NCI-H1694 treated with DMSO at 0.1 percent for 48 hours (cell line): ENCODE results near the gene DNAJB11.
A peak's percentile ranks its signal among the peaks of the same experiment; 100 is the strongest.

Source experiments
- DNase-seq: peaks from one replicate; lab custom pipeline; 2025; lab: John Stamatoyannopoulos, UW

The DNAJB11 gene

DNA sequence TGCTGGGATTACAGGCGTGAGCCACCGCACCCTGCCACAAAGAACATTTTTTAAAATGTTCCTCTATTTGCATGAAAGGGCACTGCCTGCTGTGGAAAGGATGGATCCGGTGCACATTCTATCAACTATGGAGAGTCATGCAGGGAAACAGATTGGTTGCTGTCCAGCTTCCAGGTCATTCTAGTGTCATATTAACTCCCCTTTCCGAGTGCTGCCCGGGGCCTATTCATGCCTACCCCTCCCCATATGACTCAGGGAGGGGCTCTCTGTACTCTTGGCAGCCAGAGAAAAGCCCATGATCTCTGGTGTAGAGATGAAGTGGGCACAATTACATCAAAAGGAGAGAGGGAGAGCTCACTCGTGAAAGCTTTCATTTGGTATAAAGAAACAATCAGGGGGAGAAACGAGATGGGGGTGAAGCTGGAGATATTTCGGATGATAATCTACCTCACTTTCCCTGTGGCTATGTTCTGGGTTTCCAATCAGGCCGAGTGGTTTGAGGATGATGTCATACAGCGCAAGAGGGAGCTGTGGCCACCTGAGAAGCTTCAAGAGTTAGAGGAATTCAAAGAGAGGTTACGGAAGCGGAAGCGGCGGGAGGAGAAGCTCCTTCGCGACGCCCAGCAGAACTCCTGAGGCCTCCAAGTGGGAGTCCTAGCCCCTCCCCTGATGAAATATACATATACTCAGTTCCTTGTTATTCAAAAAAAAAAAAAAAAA lies 26.2 kb downstream of the DNAJB11 start:
- DNase-seq = no peak

DNA sequence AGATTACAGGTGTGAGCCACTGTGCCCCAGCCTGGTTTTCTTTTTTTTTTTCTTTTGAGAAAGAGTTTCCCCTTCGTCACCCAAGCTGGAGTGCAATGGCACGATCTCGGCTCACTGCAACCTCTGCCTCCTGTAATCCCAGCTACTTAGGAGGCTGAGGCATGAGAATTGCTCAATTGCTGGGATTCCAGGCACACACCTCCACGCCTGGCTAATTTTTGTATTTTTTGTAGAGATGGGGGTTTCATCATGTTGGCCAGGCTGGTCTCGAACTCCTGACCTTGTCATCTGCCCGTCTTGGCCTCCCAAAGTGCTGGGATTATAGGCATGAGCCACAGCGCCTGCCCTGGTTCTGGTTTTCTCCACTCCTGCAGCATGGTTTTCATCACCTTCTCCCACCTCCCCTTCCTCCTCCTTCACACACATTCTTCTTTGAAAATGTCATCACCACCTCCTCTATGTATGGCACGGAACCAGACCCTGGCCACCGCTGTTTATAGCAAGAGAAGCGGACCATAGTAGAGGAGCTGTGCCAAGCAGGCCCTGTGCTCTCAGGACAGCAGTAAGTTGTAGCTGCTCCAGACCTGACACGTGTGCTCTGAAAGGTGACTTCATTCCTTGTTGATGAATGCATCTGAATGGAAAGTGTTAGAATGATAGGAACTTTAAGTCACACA lies 27.7 kb downstream of the DNAJB11 start:
- no peak for DNase-seq

DNA sequence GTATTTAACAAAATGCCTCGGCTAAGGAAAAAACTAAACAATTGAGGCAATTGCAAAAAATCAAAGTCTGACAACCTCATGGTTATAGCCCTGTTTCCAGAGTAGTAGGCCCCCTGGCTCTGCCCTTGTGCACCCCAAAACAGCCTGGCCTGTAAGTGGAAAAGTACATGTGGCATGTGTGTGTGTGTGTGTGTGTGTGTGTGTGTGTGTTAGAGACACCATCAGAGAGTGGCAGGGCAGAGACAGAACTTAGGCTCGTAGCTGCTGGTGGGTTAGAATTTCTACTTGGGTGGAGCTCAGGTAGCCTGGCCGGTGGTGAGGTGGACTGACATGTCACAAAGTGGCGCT lies 28.2 kb downstream of the DNAJB11 start:
- DNase-seq = no peak

DNA sequence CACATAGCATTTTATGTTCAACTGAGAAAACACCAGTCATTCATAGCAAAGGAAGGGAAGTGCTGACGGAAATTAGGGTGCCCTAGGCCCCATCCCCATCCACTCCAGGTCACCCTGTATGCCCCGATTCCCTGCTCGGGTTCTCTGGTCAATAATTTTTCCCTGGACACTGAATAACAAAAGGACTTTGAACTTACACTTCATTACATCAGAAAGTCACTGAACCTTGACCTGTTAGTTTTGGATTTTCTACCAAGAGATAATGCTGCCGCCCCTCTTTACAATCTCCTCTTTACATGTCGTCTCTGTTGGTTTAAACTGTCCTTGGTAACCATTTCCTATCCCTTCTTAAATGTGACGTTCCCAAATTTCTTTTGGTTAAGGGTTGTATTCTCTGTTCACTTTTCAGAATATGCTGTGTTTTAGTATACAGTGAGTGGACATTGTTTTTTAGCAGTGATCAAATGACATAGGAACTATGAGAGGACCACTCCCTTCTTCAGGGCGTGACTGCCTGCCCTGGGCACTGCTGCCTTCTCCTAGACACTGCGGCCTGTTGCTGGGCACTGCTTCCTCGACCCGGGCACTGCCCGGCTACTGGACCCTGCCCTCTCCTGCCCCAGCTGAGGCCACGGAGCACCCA lies 28.7 kb downstream of the DNAJB11 start:
- no peak for DNase-seq

DNA sequence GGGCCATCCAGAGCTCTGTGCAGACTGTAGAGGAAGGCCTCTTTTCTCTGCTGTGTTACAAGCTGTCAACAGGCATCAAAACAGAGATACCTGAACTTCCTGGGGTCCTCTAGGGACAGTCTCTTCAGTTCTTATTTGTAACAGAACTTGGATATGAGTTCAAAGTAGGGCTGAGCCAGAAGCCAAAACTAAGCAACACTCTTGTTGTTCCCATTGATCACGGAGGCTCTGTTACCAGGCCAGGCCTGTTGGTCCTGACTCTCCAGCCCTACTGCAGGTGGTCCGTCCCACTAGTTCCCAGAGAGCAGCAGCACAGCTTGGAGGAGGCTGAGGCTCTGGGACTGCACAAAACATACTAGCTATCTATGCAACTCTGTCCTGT lies 29.3 kb downstream of the DNAJB11 start:
- no peak for DNase-seq

DNA sequence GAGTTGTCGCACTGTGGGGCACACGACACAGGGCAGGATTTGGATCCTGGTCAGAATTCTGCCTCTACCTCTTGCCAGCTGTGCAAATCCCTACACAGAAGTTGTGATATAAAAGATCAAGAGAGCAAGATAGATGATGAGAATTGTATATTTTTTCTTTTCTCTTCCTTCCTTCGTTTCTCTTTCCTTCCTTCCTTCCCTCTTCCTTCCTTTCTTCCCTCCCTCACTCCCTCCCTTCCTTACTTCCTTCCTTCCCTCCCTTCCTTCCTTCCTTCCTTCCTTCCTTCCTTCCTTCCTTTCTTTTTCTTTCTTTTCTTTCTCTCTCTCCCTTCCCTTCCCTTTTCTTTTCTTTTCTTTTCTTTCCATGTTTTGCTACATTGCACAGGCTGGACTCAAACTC lies 30.4 kb downstream of the DNAJB11 start:
- DNase-seq = no peak

DNA sequence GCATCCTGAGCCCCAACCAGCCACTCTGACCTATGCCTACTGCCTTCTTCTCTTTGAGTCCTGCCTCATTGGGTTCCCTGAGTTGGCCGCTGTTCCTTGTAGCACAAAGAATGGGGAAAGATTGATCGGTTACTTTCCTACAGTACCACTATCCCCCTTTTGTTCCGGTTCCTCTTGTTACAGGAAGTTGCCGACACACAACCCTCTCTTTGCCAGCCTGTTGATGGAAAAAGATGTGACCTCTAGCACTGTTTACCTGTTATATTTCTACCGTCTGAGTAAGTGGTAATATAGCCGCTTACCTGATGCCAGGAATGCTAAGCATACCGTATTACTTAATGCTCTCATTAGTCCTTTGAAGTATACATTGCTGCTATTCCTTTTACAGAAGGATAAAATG lies 32.6 kb downstream of the DNAJB11 start:
- DNase-seq = no peak

DNA sequence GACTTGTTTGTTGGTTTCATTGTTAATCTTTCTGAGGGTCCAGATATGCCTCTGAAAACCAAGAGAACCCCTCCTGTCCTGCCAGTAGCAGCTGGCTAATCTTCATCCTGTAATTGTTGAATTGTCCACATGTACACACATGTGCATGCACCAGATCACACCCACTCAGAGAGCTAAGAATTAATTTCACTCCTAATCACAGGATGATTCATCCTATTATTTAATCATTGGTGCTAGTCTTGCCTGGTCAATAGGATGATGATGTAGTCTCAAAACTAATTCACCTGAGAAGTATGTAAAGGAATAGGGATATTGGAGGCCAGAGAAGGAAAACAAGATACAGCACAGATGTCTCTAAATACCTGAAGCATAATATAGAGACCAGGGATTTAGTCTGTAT lies 34.6 kb downstream of the DNAJB11 start:
- DNase-seq = no peak

DNA sequence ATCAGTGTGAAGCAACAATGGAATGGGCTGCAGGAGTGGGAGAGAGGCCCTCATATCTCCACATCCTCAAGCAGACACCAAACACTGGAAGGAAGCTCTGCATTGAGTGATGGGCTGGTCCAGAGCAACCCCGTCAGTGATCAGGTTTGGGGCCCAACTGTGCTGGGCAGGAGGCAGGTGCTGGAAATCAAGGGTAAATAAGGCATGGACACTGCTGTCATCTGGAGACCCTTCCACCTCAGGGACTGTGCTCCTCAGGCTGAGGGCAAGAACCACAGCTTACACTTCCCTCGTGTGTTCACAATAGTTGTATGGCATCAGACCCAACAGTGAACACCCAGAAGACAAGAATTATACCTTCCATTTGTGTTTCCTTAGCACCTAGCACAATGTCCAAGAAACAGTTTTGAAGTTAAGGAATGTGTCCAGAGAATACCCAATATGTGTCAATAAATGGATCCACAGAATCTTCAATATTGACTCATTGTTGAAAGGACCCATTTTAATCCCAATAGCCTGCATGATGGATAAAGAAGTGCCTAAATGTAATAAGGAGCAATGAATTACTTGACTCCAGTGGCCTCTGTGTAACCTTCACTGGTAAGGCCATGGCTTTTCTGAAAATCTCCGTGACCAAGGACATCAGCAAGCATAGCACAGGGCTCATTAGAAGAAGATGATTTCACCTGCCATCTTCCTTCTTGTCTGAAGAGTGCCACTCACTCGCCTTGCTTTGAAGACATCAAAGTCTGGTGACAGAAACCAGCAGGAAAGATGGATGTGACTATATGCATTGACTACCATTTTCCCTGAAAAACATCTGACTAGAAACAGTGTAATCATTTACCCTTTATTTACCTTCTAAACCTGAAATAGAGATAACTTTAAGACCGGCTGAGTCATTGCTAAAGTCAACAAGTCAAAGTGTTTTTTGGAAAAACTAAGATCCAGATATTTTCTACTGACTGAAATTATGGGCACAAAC lies 35.3 kb downstream of the DNAJB11 start:
- DNase-seq = no peak

DNA sequence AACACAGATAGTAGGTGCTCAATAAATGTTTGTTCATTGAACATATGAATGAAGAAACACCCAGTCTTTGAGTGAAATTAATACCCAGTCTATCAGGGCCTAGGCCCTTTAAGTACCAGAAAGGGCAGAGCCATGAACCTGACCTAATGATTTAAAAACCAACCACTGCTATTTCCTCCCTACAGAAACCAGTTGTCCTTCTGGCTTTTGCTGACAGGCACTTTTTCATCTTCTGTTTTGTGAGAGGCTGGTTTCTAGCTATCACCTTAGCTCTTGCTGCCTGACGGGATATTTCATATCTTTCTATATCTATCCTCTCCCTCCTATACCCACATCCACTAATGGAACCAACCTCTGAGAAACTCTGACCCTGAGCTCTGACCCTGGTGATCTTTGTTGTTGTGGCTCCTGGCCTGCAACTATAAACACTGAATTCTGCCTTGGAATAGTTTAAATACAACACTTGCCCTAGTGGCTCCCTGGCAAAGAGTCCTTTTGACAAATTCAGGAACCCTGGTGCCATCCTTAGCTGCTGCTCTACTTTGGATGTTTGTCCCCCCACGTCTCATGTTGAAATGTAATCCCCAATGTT lies 38.2 kb downstream of the DNAJB11 start:
- no peak for DNase-seq

DNA sequence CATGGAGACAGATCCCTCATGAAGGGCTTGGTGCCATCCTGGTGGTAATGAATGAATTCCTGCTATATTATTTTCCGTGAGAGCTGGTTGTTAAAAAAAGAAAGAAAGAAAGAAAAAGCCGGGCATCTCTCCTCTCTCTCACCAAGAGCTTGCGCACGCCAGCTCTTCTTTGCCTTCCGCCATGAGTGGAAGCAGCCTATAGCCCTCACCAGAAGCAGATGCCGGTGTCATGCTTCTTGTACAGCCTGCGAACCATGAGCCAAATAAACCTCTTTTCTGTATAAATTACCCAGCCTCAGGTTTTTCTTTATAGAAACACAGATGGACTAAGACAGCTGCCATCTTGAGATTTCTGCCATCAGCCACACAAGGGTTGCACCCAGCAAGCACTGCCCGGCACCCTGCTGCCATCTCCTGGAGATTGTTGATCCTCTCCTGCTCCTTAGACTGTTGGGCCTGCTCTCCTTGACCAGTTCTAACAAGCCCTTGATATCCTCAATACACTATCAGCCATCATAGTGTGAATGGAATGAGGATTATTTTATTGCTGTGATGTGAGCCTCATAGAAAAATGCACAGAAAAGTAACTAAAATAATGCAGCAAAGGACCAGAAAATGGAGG lies 38.8 kb downstream of the DNAJB11 start:
- DNase-seq = no peak

DNA sequence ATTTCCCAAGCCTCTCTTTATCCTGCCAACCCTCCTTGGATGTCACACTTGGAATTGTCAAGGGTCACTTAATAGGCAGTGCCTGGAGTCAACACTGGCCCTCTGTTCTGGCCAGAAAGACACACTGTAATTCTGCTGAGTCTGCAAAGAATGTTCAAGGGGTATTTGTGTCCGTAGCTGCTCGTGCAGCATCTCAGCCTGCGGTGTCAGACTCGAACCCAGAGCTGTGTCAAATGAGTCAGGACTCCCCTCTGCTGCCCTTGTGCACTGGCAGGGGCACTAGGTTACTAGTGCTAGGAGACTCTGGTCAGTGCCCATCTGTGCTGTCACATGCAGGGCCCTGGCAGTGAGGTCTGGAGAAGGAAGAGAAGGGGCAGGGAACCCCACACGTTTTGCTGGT lies 41.5 kb downstream of the DNAJB11 start:
- no peak for DNase-seq

DNA sequence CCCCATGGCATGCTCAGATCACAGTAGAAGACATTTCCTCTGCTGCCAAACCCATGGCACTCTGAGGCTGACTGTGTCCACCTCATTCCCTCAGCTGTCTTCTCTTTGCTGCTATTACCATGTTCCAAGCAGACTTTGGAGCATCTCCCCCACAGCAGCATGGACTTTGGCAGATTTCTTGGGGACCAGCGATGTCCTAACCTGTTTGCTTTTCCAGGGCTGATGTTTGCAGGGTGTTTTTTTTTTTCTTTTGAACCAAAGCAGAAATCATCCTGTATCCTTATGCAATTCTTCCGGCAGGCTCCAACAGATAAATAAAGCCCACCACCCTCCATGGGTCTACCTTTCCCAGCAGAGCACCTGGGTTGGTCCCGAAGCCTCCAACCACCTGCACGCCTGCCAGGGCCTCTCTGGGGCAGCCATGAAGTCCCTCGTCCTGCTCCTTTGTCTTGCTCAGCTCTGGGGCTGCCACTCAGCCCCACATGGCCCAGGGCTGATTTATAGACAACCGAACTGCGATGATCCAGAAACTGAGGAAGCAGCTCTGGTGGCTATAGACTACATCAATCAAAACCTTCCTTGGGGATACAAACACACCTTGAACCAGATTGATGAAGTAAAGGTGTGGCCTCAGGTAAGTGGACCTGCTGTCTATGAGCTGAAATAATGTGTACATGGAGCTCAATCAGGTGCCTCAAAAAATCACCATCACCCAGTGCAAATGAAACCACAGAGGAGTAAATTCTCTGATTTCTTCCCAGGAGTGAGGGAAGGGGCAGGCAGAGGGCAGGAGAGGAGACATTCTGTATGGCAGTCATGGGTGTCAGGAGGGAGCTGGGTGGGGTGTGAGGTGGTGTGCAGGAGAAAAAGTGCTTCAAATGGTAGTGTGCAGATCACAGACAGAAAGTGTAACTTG lies 42.5 kb downstream of the DNAJB11 start, which contains the start of gene AHSG:
Gene AHSG (plus strand): TSS at position 340 of the 916 bp plus-strand sequence. CDS start 82 bp downstream, at position 422.
- DNase-seq = no peak

DNA sequence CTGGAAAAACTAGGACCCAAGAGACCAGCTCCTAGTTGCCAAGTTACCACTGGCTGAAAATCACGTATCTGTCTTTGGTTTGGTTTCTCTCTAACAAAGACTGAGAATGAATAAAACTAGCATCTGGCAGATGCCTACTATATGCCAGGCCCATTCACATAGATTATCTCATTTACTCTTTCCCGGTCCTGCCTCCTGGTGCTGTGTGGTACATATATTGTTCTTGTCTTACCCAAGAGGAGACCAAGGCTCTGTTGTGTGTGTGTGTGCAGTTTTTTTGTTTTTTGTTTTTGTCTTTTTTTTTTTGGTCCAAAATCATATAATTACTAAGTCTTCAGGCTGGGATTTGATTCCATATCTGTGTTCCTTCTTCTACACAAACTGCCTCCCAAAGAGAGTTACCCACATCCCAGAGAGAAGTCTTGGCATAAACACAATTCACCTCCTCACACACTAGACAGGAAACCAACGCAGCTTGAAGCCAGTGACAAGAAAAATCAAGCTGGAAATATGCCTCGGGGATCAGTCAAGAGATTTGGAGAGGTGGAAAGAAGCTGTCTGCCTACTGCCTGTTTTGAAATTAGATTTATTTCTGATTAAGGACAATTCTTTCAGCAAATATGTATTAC lies 43.2 kb downstream of the DNAJB11 start:
- DNase-seq = no peak

DNA sequence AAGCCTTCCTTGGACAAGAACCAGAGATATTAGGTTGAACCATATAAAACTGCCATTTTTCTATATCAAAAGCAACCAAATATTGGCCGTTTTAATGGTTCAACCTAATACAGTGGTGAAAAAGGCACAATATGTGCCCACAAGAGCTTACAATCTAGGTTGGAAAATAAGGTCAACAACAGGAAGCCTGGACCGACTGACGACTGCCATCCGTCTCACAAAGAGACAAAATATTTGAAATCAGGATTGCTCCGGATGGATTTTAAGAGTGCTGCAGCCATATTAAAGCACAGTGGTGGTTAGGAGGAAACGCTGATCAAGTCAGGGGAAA lies 43.7 kb downstream of the DNAJB11 start:
- DNase-seq = no peak

DNA sequence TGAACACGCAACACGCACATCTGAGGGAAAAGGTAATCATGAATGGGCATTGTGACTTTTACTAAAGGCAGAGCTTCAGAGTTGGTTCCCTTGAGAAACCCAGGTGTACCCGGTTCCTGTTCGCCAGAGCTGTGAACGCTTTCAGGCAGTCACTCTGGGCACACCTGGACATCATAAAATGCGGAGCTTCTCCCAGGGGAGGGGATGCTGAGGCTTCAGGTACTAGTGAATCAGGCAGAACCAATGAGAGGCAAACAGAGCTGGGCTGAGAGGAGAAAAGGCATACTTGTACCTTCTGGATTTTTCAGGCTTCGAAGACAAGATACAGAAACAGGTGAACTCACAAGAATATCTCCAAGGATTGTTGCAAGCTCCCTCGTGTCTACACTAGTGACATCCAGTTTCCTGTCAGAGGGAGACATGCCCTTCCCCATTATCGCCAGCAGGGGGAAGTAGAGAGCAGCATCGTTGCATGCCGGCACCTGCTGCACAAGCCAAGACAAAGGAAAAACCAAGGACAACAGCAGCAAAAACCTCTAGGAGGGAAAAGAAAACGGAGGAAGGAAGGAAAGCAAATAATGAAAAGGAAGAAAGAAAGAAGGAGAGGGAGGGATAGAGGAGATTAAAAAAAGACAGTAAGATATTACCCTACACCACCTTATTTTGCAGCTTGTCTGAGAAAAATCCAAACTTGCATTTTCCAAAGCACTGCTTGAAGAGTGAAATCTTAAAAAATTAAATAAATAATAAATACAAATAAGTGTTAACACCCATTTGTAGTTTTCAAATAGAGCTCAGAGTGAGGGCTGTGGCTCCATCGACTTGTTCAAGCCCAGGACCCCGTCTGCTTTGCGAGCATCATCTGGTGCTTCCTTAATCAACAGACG lies 44.3 kb downstream of the DNAJB11 start:
- peak; percentile 82 for DNase-seq

DNA sequence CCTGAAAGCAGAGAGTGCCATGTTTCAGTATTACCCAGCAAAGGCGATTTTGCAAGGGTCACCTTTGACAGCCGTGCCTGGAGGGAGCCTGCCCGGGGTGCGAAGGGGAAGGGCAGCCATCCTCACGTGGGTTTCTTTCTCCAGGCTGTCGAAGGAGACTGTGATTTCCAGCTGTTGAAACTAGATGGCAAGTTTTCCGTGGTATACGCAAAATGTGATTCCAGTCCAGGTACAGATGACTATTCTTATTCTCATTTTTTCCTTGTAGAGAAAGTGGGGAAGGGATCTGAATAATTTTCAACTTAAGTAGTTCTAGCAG lies 45.7 kb downstream of the DNAJB11 start:
- no peak for DNase-seq

DNA sequence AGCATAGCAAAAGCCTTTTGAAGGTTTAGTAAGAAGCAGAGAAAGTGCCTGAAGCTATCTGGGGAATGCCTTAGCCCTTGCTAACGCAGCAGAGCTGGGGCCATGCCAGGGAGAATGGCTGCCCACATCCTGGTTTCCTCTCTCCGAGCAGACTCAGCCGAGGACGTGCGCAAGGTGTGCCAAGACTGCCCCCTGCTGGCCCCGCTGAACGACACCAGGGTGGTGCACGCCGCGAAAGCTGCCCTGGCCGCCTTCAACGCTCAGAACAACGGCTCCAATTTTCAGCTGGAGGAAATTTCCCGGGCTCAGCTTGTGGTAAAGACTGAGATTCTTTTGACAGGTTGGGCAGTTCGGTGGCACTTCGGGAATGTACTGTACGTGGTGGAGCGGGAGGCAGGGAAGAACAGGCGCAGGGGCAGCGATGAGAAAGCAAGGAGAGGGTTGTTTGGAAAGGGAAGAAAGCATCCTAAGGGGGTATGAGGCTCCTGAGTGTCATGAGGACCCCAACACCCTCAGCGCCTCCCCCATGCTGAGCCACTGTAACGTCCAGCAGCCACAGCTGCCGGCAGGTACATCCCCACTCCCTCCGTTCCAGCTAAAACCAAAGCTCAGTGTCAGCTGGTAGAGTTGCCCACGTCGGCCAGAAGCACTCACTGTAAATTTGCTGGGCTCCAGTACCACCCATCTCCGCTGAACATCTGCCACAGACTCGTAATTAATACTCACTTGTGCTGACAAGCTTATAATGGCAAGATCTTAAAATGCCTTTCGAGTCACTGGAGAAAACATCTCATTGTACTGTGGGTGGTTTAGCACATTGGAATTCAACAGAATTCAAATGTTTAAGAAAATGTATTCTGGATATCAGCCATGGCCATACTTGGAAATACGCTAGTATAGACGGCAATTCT lies 46.8 kb downstream of the DNAJB11 start:
- DNase-seq = peak; percentile 84
